ENCODE data around the gene FGD5. TPM values are rescaled to one million over a fixed set of nuclear protein-coding genes. Genes with fewer than 3 reads are reported as not detected.

The FGD5 gene
- polyA plus RNA-seq, 1 donor (not counting 4 experiments of a cell fraction or from before 2014, with no cell fraction given) = not detected

DNA sequence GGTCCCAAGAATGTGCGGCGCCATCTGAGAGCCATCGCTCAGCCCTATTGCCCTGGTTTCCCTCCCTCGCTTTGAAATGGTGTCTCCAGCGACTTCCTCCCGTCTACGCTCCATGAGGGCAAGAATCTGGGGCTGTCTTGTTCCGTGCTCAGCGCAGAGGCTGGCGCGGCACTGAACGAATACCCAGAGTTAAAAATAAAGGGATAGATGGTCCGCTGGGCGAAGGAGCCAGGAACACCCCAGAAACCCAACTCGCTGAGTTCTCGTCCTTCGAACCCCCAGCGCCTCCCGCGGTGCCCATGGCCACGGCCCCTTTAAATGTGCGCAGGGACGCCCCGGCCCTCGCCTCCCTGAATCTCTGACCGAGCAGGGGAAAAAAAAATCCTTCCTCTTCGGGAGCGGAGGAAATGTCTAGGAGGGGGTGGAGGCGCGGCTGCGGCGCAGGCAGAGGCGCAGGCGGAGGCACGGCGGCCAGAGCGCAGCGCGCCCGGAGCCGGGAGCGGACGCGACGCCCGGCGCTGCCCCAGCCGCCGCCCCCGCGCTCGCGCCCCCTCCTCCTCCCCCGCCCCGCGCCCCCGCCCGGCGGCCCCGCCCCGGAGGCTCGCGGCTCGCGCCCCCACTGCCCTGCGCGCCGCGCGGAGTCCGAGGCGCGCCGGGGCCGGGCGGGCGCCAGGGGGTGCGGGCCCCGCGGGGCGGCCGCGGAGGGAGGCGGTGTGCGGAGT is 8.5 kb upstream of the FGD5 start:
- FAIRE-seq (no peak), DNase-seq (ENCODE audit: low read depth, low spot score) (no peak)
- H3K79me2 ChIP-seq (ENCODE audit: control insufficient read depth, insufficient read depth, low read length) = no peaks in the 10 kb centered on the region
- no peak overlapping the region for H3K4me2 ChIP-seq (ENCODE audit: control insufficient read depth, extremely low read depth, insufficient read depth, low read depth, low read length)
- no peaks in the 10 kb centered on the region for H3K36me3 ChIP-seq (ENCODE audit: control insufficient read depth in 2 of 2, extremely low read depth in 1 of 2, insufficient read depth in 2 of 2, low read length in 2 of 2)
- H3K9ac ChIP-seq (ENCODE audit: control insufficient read depth, extremely low read depth, insufficient read depth, low read length) = no peak overlapping the region
- peaks cover 3% of the 10 kb centered on the region for H4K20me1 ChIP-seq (ENCODE audit: control insufficient read depth, extremely low read depth, insufficient read depth, low read length)
- peaks cover 61% of the 10 kb centered on the region for H3K27me3 ChIP-seq (ENCODE audit: control insufficient read depth, extremely low read depth, insufficient read depth, low read length)
- no peaks in the 10 kb centered on the region for H3K9me3 ChIP-seq (ENCODE audit: control insufficient read depth, low read depth, low read length)
- H2AFZ ChIP-seq (ENCODE audit: control insufficient read depth, low read length) = no peak overlapping the region
- H3K27ac ChIP-seq (ENCODE audit: control insufficient read depth, insufficient read depth, low read length) = no peak overlapping the region
- TF ChIP-seq, protein P1, sequence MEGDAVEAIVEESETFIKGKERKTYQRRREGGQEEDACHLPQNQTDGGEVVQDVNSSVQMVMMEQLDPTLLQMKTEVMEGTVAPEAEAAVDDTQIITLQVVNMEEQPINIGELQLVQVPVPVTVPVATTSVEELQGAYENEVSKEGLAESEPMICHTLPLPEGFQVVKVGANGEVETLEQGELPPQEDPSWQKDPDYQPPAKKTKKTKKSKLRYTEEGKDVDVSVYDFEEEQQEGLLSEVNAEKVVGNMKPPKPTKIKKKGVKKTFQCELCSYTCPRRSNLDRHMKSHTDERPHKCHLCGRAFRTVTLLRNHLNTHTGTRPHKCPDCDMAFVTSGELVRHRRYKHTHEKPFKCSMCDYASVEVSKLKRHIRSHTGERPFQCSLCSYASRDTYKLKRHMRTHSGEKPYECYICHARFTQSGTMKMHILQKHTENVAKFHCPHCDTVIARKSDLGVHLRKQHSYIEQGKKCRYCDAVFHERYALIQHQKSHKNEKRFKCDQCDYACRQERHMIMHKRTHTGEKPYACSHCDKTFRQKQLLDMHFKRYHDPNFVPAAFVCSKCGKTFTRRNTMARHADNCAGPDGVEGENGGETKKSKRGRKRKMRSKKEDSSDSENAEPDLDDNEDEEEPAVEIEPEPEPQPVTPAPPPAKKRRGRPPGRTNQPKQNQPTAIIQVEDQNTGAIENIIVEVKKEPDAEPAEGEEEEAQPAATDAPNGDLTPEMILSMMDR (optimal IDR thresholded peaks at IDR 0.05 in 1 of 3, IDR thresholded peaks at IDR 0.05 in 1 of 3, conservative IDR thresholded peaks at IDR 0.05 in 1 of 3; ENCODE audit: extremely low read depth in 1 of 3, insufficient read depth in 2 of 3, low read length in 3 of 3) = no peak
- peak; percentile 67 for TF ChIP-seq EZH2 (IDR thresholded peaks at IDR 0.05; ENCODE audit: low read length)
- no peaks in the 10 kb centered on the region for H3K9me1 ChIP-seq (ENCODE audit: control insufficient read depth, extremely low read depth, insufficient read depth, low read length)
- no peaks in the 10 kb centered on the region for H3K4me1 ChIP-seq (ENCODE audit: control insufficient read depth, extremely low read depth, insufficient read depth, low read length)
- dilution Hi-C loops (cut with MboI; ENCODE audit: extremely low pct_ligation_motif_present, low sequenced_read_pairs) = no loop called here
- H3K4me3 ChIP-seq (ENCODE audit: control insufficient read depth in 2 of 3, extremely low read depth in 1 of 3, insufficient read depth in 2 of 3, low read depth in 1 of 3, low read length in 3 of 3) = no peak overlapping the region

DNA sequence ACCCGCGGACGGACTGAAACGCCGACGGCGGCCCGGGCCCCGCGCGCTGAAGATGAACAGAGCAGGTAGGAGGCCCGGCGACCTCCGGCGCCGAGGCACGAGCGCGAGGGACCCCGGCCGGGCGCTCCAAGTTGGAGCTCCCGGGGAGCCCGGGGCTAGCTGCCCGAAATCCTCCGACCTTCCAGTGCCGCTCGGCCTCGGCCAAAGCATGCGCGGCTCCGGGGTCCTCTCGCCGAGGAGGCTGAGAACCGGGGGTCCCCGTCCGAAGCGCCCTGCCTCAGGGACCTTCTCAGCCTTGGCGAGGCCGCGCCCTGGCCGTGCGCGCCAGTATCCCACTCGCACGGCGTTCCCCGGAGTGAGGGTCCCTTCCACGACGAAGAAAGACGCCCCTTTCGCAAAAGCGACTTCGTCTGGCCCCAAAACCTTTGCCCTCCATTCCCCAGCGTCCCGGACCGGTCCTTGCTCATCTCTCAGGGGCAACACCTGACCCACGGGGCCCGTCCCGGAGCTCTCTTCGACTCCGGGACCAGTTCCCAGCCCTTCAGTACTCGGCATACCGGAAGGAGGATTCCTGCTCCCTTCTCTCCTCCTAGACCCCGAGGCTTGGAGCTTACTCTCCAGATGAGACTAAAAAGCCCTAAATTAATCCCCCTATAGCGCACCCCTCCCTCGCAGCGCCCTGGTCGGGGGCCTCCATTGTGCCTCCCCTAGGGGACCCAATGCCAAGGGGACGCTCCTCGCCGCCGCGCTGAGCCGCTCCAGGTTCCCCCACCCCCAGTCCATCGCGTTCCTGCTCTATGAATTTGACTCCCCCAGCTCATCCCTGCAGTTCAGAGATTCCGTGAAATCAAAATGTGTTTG is 7.7 kb upstream of the FGD5 start:
- no peak for DNase-seq (ENCODE audit: low read depth, low spot score)
- Histone ChIP-seq H3K27ac (ENCODE audit: control insufficient read depth, insufficient read depth, low read length) (no peak overlapping the region), H3K4me3 (ENCODE audit: control insufficient read depth in 2 of 3, extremely low read depth in 1 of 3, insufficient read depth in 2 of 3, low read depth in 1 of 3, low read length in 3 of 3) (no peak overlapping the region), H4K20me1 (ENCODE audit: control insufficient read depth, extremely low read depth, insufficient read depth, low read length) (peaks cover 3% of the 10 kb centered on the region), H2AFZ (ENCODE audit: control insufficient read depth, low read length) (no peak overlapping the region), H3K9ac (ENCODE audit: control insufficient read depth, extremely low read depth, insufficient read depth, low read length) (no peak overlapping the region), H3K9me1 (ENCODE audit: control insufficient read depth, extremely low read depth, insufficient read depth, low read length) (no peaks in the 10 kb centered on the region), H3K79me2 (ENCODE audit: control insufficient read depth, insufficient read depth, low read length) (no peaks in the 10 kb centered on the region), H3K36me3 (ENCODE audit: control insufficient read depth in 2 of 2, extremely low read depth in 1 of 2, insufficient read depth in 2 of 2, low read length in 2 of 2) (no peaks in the 10 kb centered on the region), H3K4me2 (ENCODE audit: control insufficient read depth, extremely low read depth, insufficient read depth, low read depth, low read length) (no peak overlapping the region), H3K9me3 (ENCODE audit: control insufficient read depth, low read depth, low read length) (no peaks in the 10 kb centered on the region), H3K27me3 (ENCODE audit: control insufficient read depth, extremely low read depth, insufficient read depth, low read length) (peaks cover 65% of the 10 kb centered on the region), H3K4me1 (ENCODE audit: control insufficient read depth, extremely low read depth, insufficient read depth, low read length) (no peaks in the 10 kb centered on the region)
- TF ChIP-seq, protein P1 (optimal IDR thresholded peaks at IDR 0.05 in 1 of 3, IDR thresholded peaks at IDR 0.05 in 1 of 3, conservative IDR thresholded peaks at IDR 0.05 in 1 of 3; ENCODE audit: extremely low read depth in 1 of 3, insufficient read depth in 2 of 3, low read length in 3 of 3) = no peak
- TF ChIP-seq EZH2 (IDR thresholded peaks at IDR 0.05; ENCODE audit: low read length) = peak; percentile 82
- FAIRE-seq = no peak
- dilution Hi-C loops (cut with MboI; ENCODE audit: extremely low pct_ligation_motif_present, low sequenced_read_pairs) = no loop called here

All from keratinocyte (primary cell).